Measurements from ENCODE around the gene HSF5.

The HSF5 gene

DNA sequence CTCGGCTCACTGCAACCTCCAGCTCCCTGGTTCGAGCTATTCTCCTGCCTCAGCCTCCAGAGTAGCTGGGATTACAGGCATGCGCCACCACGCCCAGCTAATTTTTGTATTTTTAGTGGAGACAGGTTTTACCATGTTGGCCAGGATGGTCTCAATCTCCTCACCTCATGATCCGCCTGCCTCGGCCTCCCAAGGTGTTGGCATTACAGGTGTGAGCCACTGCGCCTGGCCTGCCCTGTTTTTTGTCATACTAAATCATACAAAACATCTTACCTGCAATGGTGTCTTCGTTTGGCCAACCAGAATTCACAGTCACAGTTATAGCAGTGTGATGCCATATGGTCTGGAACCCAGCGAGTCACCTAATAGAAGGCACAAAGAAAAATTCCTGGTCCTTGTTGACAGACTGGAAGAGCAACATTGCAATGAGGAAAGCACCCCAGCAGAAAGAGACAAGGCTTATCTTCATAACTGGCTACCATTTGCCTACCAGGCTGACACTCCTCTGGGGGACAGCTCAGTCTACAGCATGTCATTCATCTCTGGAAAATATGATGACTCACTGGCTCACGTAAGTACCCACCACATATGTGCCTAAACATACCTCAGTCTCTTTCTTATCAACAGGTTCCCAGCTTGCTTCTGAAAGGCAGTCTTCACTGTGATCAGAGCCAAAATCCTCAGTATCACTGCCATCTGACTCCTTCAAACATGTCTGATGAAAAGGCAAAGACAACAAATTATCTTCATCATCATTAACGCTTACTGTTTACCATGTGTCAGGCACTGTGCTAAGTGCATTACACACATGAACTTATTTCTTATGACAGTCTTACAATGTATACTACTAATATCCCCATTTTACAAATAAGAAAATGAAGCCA lies 4.3 kb upstream of the HSF5 start:
- Histone ChIP-seq H3K36me3 (ENCODE audit: insufficient read depth, low read length) (peaks cover 88% of the 10 kb centered on the region), H2AFZ (ENCODE audit: low read depth, low read length) (no peak overlapping the region), H3K79me2 (ENCODE audit: insufficient read depth, low read length) (no peaks in the 10 kb centered on the region), H4K20me1 (ENCODE audit: insufficient read depth, low read length) (peaks cover 9% of the 10 kb centered on the region; the same call in 1 of the 2 replicates), H3K27me3 (ENCODE audit: insufficient read depth, low read length, poor library complexity) (no peaks in the 10 kb centered on the region), H3K4me2 (ENCODE audit: insufficient read depth, low read length) (no peak overlapping the region), H3K4me1 (ENCODE audit: insufficient read depth, low read length) (no peaks in the 10 kb centered on the region), H3K9ac (ENCODE audit: low read depth, low read length) (no peak overlapping the region), H3K4me3 (ENCODE audit: low read depth in 1 of 2, low read length in 2 of 2) (no peak overlapping the region), H3K27ac (ENCODE audit: low read length) (no peak overlapping the region), H3K9me3 (ENCODE audit: insufficient read depth, low read length, severe bottlenecking) (no peaks in the 10 kb centered on the region)
- TF ChIP-seq EZH2 (IDR thresholded peaks at IDR 0.05; ENCODE audit: borderline replicate concordance, low read depth, low read length, severe bottlenecking): no peak
- TF ChIP-seq, protein P1, sequence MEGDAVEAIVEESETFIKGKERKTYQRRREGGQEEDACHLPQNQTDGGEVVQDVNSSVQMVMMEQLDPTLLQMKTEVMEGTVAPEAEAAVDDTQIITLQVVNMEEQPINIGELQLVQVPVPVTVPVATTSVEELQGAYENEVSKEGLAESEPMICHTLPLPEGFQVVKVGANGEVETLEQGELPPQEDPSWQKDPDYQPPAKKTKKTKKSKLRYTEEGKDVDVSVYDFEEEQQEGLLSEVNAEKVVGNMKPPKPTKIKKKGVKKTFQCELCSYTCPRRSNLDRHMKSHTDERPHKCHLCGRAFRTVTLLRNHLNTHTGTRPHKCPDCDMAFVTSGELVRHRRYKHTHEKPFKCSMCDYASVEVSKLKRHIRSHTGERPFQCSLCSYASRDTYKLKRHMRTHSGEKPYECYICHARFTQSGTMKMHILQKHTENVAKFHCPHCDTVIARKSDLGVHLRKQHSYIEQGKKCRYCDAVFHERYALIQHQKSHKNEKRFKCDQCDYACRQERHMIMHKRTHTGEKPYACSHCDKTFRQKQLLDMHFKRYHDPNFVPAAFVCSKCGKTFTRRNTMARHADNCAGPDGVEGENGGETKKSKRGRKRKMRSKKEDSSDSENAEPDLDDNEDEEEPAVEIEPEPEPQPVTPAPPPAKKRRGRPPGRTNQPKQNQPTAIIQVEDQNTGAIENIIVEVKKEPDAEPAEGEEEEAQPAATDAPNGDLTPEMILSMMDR (IDR thresholded peaks at IDR 0.05; ENCODE audit: borderline replicate concordance, extremely low read depth, low read length, poor library complexity, severe bottlenecking): no peak
- ATAC-seq (ENCODE audit: insufficient read depth, low read depth) (no peak), DNase-seq (no peak)

DNA sequence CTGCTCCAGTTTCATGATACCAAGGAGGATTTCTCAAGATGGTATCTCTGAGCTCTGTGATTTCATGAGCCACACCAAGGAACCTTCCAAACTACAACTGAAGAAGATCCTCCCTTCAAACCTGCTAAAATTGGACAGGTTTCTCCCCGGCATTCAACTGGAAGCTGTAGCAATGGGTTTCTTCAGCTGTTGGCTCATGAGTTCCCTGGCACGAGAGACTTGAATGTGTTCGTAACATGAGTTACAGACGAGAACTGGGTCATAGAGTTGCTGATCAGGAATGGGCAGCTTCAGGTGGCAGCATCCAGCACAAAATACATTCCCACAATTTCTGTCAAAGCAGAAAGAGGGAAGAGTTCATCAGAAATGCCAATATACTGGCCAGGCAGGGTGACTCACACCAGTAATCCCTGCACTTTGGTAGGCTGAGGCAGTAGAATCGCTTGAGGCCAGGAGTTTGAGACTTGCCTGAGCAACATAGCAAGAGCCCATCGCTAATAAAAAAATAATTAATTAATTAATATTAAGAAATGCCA lies 3.4 kb upstream of the HSF5 start:
- H3K4me1 ChIP-seq (ENCODE audit: insufficient read depth, low read length): no peaks in the 10 kb centered on the region
- H3K79me2 ChIP-seq (ENCODE audit: insufficient read depth, low read length): no peaks in the 10 kb centered on the region
- ATAC-seq (ENCODE audit: insufficient read depth, low read depth): no peak
- H2AFZ ChIP-seq (ENCODE audit: low read depth, low read length): no peak overlapping the region
- no peaks in the 10 kb centered on the region for H3K27me3 ChIP-seq (ENCODE audit: insufficient read depth, low read length, poor library complexity)
- no peak overlapping the region for H3K4me3 ChIP-seq (ENCODE audit: low read depth in 1 of 2, low read length in 2 of 2)
- DNase-seq: no peak
- no peak overlapping the region for H3K27ac ChIP-seq (ENCODE audit: low read length)
- TF ChIP-seq, protein P1 (IDR thresholded peaks at IDR 0.05; ENCODE audit: borderline replicate concordance, extremely low read depth, low read length, poor library complexity, severe bottlenecking): no peak
- TF ChIP-seq EZH2 (IDR thresholded peaks at IDR 0.05; ENCODE audit: borderline replicate concordance, low read depth, low read length, severe bottlenecking): no peak
- peaks cover 9% of the 10 kb centered on the region; the same call in 1 of the 2 replicates for H4K20me1 ChIP-seq (ENCODE audit: insufficient read depth, low read length)
- H3K4me2 ChIP-seq (ENCODE audit: insufficient read depth, low read length): no peak overlapping the region
- no peaks in the 10 kb centered on the region for H3K9me3 ChIP-seq (ENCODE audit: insufficient read depth, low read length, severe bottlenecking)
- H3K36me3 ChIP-seq (ENCODE audit: insufficient read depth, low read length): peaks cover 79% of the 10 kb centered on the region
- H3K9ac ChIP-seq (ENCODE audit: low read depth, low read length): no peak overlapping the region

DNA sequence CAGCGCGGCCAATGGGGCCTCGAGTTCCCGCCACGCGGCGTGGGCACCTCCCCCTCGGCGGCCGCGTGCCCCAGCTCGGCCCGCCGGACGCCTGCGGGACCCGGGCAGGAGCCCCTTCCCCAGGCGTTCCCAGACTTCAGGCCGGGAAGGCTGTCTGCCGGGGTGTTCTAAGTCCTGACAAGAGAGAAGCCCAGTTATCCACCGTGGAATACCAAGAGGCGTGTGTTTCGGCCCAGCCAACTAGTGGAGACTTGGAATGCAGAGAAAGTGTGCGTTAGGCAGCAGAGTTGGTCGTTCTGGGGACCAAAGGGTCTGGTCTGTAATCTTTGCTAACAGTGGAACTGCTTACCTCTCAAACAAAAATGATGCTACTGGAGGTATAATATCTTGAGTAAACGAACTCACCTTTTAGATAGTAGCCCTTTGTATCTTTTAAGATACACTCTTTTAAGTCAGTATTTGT lies 251 bp upstream of the HSF5 start:
- Histone ChIP-seq H3K27me3 (ENCODE audit: insufficient read depth, low read length, poor library complexity) (no peaks in the 10 kb centered on the region), H3K9ac (ENCODE audit: low read depth, low read length) (no peak overlapping the region), H2AFZ (ENCODE audit: low read depth, low read length) (no peak overlapping the region), H3K9me3 (ENCODE audit: insufficient read depth, low read length, severe bottlenecking) (no peaks in the 10 kb centered on the region), H3K36me3 (ENCODE audit: insufficient read depth, low read length) (peaks cover 51% of the 10 kb centered on the region), H3K4me2 (ENCODE audit: insufficient read depth, low read length) (no peak overlapping the region), H3K27ac (ENCODE audit: low read length) (no peak overlapping the region), H3K4me1 (ENCODE audit: insufficient read depth, low read length) (no peaks in the 10 kb centered on the region), H4K20me1 (ENCODE audit: insufficient read depth, low read length) (no peaks in the 10 kb centered on the region), H3K79me2 (ENCODE audit: insufficient read depth, low read length) (no peaks in the 10 kb centered on the region), H3K4me3 (ENCODE audit: low read depth in 1 of 2, low read length in 2 of 2) (no peak overlapping the region)
- DNase-seq (no peak), ATAC-seq (ENCODE audit: insufficient read depth, low read depth) (no peak)
- TF ChIP-seq EZH2 (IDR thresholded peaks at IDR 0.05; ENCODE audit: borderline replicate concordance, low read depth, low read length, severe bottlenecking): no peak
- TF ChIP-seq, protein P1 (IDR thresholded peaks at IDR 0.05; ENCODE audit: borderline replicate concordance, extremely low read depth, low read length, poor library complexity, severe bottlenecking): no peak

All from DND-41 (cell line).